IPS DF 19.7 (cell line): Measurements from ENCODE around the gene KDM3A.

ENCODE experiments used
- DNase-seq: peaks from one replicate; pipeline ENCODE4 v3.0.0-alpha.2; 2013; ENCODE audit warnings: low read depth, low spot score

KDM3A gene

DNA sequence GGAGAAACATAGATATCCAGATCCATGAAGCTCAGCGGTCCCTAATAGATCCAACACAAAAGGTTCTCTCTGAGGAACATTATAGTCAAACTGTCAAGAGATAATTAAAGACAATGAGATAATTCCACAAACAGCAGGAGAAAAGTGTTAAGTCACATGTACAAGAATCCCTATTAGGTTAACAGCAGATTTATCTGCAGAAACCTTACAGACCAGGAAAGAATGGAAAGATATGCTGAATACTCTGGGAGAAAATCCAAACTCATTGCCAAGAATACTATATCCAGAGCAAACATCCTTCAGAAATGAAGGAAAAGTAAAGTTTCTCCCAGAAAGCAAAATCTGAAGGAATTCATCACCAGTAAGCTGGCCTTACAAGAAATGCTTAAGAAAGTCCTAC lies 10.8 kb upstream of the KDM3A start:
- DNase-seq, result no peak

DNA sequence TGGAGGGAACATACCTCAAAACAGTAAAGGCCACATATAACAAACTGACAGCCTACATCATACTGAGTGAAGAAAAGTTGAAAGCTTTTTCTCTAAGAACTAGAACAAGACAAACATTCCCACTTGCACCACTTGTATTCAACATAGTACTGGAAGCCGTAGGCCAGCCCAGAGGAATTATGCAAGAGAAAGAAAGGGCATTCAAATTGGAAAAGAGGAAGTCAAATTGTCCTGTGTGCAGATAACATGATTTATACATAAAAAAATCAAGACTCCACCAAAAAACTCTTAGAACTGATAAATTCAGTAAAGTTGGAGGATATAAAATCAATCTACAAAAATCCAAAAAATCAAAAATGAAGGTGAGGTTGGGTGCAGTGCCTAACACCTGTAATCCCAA lies 8.0 kb upstream of the KDM3A start:
- no peak for DNase-seq

DNA sequence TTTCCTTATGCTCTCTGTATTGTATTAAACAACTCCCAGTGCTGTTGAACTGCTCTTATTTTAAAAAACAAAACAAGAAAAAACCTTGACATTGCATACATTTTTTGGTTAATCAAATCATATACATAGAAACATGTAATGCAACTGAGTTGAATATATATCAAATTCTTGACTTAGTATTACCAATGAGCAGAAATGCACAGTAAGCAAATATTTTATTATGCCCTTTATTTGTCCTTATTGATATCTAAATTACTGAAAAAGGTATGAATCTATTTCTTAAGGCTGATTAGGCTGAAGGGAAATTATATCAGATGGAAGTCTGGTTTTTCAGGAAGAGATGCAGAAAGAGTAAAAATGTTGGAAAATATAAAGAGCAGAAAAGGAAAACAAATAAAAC lies 6.9 kb upstream of the KDM3A start:
- DNase-seq, result no peak

DNA sequence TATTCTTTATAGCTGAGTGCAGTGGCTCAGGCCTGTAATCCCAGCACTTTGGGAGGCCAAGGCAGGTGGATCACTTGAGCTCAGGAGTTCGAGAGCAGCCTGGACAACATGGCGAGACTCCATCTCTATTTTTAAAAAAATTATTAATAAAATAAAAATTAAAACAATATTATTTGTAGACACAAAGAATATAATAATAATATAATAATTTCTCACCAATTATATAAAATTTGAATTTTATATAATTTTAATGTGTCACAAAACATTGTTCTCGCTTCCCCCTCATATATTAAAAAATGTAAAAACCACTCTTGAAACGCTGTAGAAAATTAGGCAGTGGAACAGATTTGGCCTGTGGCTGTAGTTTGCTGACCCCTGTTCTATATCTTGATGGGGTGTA lies 5.6 kb upstream of the KDM3A start:
- DNase-seq, result no peak

DNA sequence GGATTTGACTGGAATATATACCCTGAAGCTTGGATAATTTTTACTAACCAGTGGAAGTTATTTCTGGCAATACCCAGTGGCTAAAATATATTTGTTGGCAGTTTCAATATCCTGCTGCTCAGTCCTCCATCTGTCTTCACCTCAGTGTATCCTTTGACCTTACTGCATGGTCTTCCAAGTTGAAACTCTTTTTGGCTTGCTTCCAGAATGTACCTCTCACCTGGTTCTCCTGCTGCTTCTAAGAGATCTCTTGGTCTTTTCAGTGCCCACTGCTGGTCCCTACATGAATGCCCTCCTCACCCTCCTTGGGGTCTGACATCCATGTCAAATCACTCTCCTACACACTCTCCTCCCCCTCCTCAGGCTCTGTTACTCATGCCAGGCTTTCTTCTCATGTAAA lies 4.8 kb upstream of the KDM3A start:
- no peak for DNase-seq

DNA sequence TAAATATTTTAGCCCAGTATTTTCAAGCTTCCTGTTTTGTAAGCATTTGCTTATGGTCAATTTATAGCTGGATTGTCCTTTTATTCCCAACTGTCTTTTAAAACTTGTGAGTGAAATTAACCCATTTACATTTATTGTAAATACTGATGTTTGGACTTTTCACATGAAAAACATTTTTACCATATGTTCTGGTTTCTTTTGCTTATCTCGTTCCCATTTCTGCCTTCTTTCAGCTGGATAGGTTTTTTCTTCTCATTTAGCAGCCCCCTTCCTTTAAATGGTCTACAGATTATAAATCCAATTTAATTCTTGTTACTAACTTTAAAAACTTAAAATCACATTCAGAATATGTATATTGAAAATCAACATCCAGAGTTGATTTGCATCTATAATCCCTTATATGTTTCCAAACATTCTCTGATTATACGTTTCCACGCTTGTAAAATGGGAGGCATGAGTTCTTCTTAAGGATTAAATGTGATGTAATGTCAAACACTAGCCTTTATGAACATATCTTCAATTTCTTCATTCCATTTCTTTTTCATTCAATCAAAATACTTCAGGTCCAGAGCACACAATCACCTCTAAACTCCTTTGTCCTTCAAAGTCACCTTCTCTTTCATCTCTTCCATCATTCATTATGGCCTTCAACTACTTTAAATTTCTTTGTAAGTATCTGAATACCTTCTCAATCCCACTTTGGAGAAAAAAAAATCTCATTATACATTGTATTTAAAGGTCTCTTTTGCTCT lies 1.1 kb upstream of the KDM3A start:
- DNase-seq, result no peak

DNA sequence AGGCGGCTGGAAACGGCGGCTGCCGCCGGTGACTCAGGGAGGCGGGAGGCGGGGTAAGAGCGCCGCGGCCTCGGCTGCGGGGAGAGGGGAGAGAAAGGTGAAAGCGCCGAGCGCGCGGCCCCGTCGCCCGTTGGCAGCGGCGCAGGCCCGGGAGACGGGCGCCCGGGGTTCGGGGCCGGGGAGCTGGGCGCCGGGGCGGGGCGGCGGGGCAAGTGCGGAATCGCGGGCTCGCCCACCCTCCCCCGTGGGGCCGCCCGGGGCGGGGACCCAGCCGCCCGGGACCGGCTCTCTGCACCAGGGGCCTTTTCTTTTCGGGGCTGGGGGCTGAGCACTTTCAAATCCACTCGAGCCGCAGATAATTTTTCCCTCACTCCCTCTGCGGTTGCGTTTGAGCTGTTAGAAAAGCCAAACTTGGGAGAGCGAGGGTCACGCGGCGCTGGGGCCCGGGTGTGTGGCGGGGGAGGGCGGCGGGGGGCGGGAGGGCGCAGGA lies 266 bp downstream of the KDM3A start:
- DNase-seq, result no peak

DNA sequence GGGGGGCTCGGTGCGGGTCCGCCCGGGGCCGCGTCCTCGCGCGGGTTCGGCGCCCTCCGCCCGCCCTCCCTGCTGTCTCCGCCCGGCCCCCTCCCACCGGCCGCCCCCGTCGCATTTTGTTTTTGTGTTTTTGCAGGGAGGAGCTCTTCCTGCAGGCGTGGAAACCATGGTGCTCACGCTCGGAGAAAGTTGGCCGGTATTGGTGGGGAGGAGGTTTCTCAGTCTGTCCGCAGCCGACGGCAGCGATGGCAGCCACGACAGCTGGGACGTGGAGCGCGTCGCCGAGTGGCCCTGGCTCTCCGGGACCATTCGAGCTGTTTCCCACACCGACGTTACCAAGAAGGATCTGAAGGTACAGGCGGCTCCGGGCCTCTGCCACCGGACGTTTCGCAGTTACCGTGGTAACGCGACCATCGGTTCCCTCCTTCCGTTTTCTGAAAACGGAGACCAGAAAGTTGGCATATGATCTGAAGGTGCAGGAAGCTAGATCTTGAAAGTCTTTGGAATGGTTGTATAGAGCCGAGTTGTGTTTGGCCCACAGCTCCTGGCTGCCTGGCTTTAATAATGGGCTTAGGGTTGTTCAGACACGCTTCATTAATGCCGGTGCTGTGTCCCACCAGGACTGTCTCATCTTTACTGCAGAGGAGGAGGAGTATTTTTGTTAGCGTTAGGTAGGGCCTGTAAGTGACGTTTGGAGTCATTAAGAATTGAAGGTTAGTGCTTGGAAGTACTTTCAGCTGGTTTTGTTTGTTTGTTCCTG lies 891 bp downstream of the KDM3A start:
- no peak for DNase-seq

DNA sequence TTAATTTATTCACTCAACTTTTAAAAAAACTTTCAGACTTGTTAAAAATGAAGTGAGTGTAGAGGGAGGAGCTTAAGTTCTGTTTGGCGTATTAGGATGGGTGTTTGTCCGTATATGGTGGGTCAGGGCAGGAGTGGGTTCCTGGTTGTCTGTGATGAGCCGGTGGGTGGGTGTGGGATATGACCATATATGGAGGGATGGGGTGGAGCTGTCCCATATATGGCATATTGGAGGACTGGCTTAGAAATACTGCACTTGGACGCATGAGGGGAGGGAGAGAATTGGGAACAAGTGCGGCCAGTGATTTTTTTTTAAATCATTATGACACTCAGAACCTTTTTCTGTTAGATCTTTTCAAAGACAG lies 1.5 kb downstream of the KDM3A start:
- DNase-seq, result peak; percentile 56

DNA sequence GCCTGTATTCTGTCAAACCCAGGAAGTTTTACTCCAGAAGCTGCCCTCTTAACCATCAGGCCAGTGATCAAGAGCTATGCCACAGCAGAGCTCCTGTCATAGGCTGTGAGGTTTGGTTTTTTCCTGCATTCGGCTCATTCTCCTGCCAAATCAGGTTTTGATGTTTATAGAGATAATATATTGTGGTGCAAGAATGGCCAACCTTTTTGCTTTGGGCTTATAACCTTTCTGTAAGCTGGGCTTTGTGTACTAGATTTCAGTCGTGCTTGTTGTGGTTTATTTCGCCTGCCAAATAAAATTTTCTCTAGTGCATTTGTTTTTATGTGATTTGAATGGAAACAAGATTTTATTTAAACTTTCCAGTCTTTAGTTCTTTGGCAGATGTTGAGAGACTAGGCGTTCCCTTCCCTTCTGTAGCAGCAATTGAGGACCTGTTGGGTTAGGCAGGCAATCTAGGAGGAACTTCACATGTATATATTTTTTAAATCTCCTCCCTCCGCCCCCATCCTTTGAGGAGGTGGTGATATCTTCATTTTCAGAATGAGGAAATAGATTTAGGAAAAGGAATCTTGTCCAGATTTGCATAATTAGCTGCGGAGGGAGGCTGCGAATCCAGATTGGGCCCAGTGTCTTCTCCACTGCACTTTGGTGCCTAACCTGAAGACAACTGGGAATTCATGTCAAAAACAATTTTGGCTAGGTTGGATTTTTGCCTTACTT lies 2.6 kb downstream of the KDM3A start:
- DNase-seq, result no peak

DNA sequence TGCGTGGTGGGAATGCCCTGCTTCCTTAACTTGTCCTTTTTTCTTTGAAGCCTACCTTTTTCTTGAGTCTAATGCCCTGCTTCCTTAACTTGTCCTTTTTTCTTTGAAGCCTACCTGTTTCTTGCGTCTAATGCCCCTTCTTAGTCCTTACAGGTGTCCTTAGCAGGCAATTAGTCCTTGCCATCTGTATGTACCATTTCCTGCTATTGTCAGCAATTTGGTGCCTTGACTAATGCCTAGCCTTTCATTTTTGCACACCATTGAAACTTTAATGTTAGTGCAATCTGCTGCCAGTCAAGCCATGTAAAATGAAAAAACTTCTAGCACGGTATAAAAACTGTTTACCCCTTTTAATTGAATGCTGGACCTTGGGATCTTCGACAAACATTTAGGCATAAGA lies 4.3 kb downstream of the KDM3A start:
- DNase-seq, result no peak

DNA sequence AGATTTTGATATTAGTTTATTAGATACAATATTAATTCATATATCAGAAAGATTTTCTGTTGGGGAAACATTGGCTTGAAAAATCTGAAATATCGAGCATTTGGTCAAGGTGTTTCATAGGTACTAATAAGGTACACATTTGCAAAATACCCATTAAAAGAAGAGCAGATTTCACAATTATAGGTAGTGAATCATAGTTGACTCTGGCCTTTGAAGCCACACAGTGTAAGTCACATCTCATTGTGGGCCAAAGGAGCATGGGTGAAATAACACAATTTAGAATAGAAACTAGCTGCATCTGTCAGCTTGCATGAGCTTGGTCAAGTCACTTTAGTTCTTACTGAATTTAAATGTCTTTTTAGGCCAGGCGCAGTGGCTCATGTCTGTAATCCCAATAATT lies 4.9 kb downstream of the KDM3A start:
- DNase-seq, result no peak

DNA sequence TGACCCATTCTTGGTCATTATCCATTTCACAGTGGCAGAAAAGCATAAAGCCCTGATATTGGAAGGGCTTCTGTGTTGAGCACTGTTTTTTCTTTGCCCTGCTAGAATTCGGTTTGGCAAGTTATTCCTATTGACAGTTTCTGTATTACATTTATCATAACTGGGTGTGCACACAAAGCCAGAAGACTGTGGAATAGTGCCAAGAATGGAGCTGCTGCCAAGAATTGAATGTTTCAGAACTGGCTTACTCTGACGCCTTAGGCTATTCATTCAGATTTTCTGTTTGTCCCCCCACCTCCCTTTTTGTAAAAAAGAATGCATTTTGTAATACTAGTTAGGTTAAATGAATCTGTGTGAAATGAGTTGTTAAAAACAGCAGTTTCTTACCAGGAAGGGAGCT lies 12.7 kb downstream of the KDM3A start:
- no peak for DNase-seq

DNA sequence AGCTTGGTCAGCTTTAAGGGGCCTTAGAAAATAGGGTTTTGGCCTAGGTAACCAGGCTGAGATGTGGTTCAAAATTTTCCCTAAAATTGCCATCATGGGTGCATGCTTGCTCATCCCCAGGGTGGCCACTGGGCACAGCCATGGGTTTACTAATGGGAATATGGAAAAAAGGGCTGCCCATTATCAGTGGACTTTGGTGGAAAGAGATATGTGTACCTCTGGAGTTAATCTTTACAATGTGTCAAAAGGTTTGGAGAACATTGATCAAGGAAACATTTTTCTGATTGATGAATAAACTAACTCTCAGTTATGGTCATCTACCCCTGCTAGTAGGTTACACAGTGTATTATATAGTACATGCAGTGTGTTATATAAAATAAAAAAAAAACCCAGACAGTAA lies 13.1 kb downstream of the KDM3A start:
- no peak for DNase-seq

DNA sequence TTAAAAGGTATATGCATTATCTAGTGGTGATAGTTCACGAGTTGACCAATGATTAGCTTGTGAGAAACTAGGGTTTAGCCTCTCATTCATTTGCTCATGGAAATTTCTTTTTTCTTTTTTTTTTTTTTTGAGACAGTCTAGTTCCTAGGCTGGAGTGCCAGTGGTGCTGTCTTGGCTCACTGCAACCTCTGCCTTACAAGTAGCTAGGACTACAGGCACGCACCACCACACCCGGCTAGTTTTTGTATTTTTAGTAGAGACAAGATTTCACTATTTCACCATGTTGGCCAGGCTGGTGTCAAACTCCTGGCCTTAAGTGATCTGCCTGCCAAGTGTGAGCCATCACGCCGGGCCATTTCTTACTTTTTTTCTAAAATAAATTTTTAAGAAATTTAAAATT lies 14.0 kb downstream of the KDM3A start:
- no peak for DNase-seq

DNA sequence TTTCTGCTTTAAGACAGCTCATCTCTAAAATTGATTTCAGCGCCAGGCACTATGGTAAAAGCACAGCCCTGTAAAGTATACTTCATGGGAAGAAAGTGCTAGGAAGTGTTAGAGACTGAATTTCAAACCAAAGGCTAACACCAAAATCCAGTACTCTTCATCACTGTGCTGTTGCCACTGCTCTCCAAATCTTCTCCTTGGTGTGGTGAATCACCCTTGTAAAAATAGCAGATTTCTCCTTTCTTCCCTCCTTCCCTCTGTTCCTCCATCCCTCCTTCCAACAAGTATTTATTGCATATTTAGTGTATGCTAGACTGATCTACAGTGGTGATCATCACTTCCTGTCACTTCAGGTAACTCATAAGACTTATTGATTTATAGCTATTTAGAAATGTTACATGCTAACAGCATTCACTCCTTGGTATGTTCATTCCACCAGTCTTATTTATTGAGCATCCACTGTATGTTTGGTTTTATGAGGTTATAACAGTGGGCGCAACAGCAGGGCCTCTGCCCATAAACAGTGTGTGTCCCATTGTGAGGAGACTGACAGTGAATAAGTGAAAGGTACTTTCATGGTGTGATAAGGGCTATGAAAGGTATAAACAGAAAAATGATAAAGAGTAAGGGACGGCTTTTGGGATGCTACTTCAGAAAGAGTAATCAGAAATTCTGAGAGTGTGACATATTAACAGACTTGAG lies 20.0 kb downstream of the KDM3A start:
- DNase-seq, result no peak

DNA sequence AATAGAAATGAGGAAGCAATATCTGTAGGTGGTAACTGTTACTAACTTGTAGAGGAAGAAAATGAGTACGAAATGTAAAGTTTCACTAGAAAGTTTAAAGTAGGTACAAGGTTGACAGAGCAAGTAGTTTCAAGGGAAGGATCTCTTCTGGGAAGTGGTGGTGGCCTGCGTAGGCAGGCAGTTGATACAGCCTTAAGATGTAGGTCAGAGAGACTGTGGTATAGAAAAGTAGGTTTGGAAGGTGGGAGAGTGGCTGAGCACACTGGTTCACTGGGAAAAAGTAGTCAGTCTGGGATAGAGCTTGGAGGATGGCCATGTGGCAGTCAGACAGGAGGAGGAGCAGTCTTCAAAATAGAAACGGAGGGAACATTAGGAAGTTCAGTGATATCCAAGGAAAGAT lies 23.5 kb downstream of the KDM3A start:
- no peak for DNase-seq

DNA sequence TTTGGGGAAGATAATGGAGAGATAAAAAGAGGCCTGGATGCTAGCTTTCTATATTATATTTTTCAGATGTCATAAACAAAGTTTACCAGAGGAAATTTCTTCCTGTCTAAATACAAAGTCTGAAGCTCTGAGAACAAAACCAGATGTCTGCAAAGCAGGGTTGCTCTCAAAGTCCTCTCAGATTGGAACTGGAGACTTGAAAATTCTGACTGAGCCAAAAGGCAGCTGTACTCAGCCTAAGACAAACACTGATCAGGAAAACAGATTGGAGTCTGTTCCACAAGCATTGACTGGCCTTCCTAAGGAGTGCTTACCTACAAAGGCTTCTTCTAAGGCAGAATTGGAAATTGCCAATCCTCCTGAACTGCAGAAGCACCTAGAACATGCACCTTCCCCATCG lies 25.1 kb downstream of the KDM3A start:
- DNase-seq, result no peak

DNA sequence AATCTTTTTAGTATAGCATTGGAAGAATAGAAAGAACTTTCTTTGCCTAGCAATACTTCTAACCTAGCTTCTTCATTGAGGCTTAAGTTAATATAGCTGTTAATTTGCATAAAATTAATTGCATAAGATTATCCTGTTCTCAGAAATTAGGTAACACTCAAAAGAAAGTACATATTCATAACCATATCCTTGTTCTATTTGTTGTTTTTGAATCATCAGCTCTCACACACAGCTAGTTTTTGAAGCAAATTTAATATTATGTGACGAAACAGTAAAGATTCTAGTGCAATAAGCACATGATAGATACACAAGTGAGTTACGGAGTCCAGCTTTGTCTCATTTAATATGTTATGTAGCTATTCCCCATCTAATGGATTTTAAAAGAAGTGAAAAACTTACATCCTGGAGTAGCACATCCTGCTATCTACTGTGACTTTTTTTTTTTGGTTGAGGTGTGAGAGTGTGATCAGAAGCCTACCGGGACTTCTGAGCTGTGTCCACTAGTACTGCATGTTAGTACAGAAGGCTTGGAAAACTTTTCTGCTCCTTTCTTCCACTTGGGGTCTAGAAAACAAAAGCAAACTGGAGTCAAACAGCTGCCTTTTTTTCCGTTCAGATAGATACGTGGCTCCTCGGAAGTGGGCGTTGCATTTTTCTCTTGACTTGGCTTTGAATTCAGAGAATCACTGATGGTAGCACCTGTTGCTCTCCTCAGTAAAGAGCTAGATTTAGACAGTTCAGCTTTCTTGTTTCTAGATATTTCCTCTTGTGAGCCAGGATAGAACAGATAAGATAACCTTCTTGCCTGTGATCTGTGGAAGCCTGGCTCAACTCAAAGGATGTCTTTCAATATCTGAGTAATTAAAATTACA lies 27.2 kb downstream of the KDM3A start:
- DNase-seq, result no peak

DNA sequence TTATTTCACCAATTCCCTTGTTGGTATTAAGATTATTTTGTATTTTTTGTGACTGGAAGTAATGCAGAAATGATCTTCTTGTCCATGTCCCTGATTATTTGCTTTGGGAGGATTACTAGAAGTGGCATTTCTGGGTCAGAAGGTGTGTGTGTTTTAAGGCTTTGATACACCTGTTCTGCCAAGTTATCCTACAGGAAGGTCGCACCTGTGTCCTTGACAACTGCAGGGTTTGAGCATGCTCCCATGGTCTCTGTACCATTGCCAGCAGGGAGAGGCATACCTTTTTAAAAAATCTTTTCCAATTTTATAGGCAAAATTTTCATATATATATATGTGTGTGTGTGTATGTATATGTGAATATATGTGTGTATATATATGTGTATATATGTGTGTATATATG lies 29.7 kb downstream of the KDM3A start:
- DNase-seq, result no peak

DNA sequence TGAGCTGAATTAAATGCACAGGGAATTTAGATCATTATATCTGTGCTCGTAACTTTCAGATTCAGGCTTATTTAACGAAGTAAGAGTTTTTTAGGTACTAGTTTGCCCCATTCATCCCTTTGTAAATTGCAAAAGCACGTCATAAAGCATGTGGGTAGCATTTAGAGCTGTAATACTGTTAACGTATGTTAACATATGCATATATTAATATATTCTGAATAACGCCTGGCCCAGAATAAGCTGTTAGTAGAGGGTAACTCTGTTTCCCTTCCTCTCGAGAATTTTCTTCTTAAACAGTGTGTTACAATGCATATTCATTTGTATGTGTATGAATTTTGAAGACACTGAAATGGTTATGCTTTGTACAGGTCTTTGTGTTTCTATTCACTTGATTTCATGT lies 30.5 kb downstream of the KDM3A start:
- DNase-seq, result no peak
